BJ (cell line): ENCODE measurements around the gene CARS2. TPM values are rescaled to one million over a fixed set of nuclear protein-coding genes. Genes with fewer than 3 reads are reported as not detected.
"Not testable (repeated sequence)": the region's sequence is repeated elsewhere in the genome, so short reads cannot be mapped to it uniquely, and the experiment has no call there.

Experiments used
- CTCF ChIA-PET: fragments of 350-600 bp; formaldehyde crosslinking; extraction: SDS; loops from one replicate; lab custom pipeline; 2021; ENCODE audit warnings: antibody characterized with exemption, inconsistent platforms; lab: Yijun Ruan, JAX
- POLR2A ChIA-PET: fragments of 300-600 bp; sonication (Branson Sonifier 250); formaldehyde crosslinking; extraction: SDS; loops from one replicate; lab custom pipeline; 2021; ENCODE audit warnings: antibody characterized with exemption; lab: Charles Lee
- DNase-seq: peaks from one replicate; pipeline ENCODE4 v3.0.0-alpha.2; 2011; ENCODE audit warnings: low read depth
- H3K27me3 ChIP-seq: 2 replicates; pipeline ENCODE4 v1.6.0; 2011; ENCODE audit warnings: low read length; ENCODE audit not compliant: control insufficient read depth, insufficient read depth
- H3K36me3 ChIP-seq: 2 replicates; pipeline ENCODE4 v1.5.1; 2011; ENCODE audit warnings: low read length; ENCODE audit not compliant: control insufficient read depth, insufficient read depth
- H3K4me3 ChIP-seq: 2 replicates; pipeline ENCODE4 v1.5.1; 2011; ENCODE audit warnings: low read depth, mild to moderate bottlenecking, control low read depth, low read length
- CTCF ChIP-seq: IDR thresholded peaks from 2 replicates; pipeline ENCODE4 v1.5.1; 2011; ENCODE audit warnings: low read depth, mild to moderate bottlenecking, control low read depth, inconsistent platforms, low read length, moderate library complexity; ENCODE audit not compliant: insufficient read depth
- polyA plus RNA-seq: library from polyadenylated mRNA; depleted of rRNA; stranded (reverse); fragments of >200 nt; gene quantifications from 2 replicates; pipeline ENCODE4 v1.2.3, GENCODE V29; 2011

CARS2 gene
- polyA plus RNA-seq, 1 experiment = 76.8 TPM

DNA sequence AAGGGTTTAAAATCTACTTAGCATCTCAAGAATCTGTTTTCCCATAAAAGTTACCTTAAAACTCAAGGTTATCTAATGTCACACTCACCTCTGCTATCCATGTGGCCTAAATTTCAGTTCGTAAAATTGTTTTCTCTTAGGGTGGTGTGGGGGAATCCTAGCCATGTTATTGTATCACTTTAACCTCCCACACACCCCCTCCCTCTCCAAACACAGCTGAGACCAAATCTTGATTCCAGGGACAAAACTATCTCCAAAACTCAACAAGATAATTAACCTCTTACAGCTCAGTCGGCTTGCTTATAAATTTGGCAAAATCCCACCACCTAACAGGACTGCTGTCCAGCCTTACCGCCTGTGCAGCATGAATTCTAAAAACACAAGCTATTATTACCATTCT lies 3.8 kb downstream of the CARS2 start:
- Histone ChIP-seq H3K4me3 (no peak overlapping the region), H3K36me3 (peaks cover 17% of the 10 kb centered on the region), H3K27me3 (no peaks in the 10 kb centered on the region)
- ChIA-PET CTCF (no interaction called here), POLR2A (no interaction called here)
- TF ChIP-seq CTCF = no peak
- DNase-seq = no peak

DNA sequence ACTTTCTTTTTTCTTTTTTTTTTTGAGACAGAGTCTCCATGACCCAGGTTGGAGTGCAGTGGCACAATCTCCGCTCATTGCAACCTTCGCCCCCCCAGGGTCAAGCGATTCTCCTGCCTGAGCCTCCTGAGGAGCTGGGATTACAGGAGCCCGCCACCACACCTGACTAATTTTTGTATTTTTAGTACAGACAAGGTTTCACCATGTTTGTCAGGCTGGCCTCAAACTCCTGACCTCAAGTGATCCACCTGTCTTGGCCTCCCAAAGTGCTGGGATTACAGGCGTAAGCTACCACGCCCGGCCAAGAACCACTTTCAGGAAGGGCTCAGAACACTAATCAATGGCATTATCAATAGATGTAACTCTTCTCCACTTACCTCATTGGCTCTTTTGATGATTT lies 4.9 kb downstream of the CARS2 start:
- CTCF ChIA-PET, DNase-seq, POLR2A ChIA-PET, H3K4me3 ChIP-seq, H3K27me3 ChIP-seq: not testable (repeated sequence)
- peaks cover 19% of the 10 kb centered on the region for H3K36me3 ChIP-seq

GRCh38 chr13:110700641-110701040 lies 5.3 kb downstream of the CARS2 start:
- DNase-seq = no peak
- POLR2A ChIA-PET = no interaction called here
- no peak for TF ChIP-seq CTCF
- Histone ChIP-seq H3K27me3 (no peaks in the 10 kb centered on the region), H3K4me3 (no peak overlapping the region), H3K36me3 (peaks cover 19% of the 10 kb centered on the region)
- CTCF ChIA-PET = no interaction called here

GRCh38 chr13:110700186-110700585 lies 5.7 kb downstream of the CARS2 start:
- Histone ChIP-seq H3K36me3 (peaks cover 19% of the 10 kb centered on the region), H3K27me3 (no peaks in the 10 kb centered on the region), H3K4me3 (no peak overlapping the region)
- DNase-seq = no peak
- ChIA-PET POLR2A (no interaction called here), CTCF (no interaction called here)
- no peak for TF ChIP-seq CTCF

GRCh38 chr13:110699148-110700145 lies 6.5 kb downstream of the CARS2 start:
- H3K4me3 ChIP-seq = no peak overlapping the region
- no peaks in the 10 kb centered on the region for H3K27me3 ChIP-seq
- POLR2A ChIA-PET = no interaction called here

More at GRCh38 chr13:110699148-110700145, 6.5 kb downstream of the CARS2 start:
- CTCF ChIA-PET = no interaction called here
- DNase-seq = no peak
- TF ChIP-seq CTCF = no peak
- peaks cover 19% of the 10 kb centered on the region for H3K36me3 ChIP-seq
